ENCODE measurements around the gene MYH9.
"Not testable (repeated sequence)": the region's sequence is repeated elsewhere in the genome, so short reads cannot be mapped to it uniquely, and the experiment has no call there.

MYH9 gene

DNA sequence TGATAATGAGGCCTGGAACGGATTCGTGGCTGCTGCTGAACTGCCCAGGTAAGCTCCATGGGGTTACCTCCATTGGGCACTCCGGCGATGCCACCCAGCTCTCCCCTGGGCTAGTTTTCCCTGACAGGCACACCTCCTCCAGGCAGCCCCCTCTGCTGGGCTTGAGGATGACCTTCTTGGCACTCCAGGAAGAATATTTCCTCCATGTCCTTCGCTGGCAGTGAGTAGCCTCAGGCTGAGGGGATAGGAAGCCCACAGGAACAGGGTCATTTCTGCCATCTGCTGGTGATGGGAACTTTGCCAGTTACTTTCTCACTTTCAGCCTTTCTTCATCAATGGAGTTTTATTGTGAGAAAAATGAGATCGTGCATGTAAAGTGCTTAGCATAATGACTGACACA is 126.1 kb downstream of the MYH9 start:
- DNase-seq = not testable (repeated sequence)

DNA sequence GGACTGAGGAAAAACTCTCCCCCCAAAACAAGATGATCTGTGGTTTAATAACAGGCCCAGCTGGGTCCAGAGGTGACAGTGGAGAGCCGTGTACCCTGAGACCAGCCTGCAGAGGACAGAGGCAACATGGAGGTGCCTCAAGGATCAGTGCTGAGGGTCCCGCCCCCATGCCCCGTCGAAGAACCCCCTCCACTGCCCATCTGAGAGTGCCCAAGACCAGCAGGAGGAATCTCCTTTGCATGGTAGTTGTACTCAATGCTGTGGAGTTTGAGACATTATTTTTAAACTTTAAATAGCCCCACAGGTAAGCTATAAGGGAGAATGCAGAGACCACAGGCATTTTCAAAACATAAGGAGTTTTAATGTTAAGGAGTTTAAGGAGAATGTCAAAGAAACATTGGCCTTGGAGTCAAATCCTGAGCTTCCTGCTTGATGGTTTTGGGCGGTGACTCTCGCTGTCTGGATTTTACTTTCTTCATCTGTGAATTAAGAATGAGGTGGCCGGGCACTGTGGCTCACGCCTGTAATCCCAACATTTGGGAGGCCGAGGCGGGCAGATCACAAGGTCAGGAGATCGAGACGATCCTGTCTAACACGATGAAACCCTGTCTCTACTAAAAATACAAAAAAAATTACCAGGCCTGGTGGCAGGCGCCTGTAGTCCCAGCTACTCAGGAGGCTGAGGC is 128.0 kb downstream of the MYH9 start:
- DNase-seq = no peak

DNA sequence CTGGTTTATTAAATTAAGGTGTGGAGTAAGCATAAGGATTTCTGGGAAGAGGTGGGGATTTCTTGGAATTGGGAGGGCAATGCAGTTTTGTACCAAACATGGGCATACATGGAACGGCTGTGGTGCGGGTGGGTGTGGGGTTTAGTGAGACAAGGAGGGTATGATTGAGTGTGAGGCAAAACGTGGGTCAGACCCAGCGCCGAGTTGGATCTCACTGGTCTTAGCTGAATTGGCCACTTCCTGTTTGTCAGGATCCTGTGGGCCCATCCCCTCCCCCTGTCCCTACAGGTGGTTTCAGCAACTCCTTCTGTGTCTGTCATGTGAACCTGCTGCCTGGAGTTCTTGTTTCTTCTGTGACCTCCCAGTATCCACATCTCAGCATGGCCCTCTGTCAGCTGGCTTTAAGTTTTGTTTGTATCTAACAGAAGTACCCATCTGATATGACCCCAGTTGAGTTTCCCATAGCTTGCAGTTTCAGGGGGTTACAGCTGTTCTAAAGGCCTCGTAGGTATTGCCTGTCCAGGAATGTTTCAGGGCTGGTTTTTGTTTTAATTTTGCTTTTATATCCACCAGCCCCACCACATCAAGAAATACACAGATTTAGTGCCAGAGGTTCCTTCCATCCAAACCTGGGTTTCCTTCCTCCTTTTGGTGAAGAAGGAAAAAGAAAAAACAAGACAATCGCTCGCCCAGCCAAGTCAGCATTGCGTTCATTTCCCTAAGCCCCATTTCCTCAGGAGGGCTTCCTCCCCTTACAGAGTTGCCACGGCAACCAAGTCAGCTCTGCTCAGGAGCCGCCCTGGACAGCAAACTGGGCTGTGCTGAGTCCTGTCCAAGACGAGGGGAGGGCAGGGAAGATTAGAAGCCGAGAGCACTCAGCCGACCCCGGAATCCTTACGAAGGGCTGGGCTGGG is 128.8 kb downstream of the MYH9 start:
- no peak for DNase-seq

DNA sequence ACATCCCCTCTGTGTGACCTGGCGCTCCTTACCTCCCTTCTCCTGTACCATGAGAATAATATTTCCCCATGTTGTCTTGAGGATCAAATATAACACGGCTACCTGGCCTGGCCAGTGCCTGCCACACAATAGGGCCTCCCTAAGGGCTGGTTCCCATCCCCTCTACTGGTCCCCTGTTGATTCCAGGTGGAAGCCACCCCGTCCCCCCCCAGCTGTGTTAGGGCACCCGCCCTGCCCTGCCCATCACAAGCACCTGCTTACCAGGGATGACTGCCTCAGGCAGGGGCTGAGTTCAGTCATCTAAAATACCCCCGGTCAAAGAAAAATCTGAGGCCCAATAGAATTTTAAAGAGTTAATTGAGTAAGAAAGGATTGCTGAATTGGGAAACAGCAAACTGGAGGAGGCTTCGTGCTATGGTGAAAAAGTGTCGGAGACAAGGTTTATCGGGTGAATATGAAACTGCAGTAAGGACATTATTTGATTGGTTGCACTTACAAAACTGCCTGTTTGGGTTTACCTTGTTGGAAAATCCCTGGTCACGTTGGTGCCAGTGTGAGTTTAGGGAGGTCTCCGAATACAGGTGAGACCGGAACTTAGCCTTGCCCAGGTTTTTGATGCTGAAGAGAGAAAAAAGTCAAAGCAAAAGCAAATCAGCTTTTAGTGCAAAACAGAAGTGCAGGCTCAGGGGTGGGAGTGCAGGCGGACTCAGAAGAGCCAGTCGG is 129.7 kb downstream of the MYH9 start:
- DNase-seq = no peak

DNA sequence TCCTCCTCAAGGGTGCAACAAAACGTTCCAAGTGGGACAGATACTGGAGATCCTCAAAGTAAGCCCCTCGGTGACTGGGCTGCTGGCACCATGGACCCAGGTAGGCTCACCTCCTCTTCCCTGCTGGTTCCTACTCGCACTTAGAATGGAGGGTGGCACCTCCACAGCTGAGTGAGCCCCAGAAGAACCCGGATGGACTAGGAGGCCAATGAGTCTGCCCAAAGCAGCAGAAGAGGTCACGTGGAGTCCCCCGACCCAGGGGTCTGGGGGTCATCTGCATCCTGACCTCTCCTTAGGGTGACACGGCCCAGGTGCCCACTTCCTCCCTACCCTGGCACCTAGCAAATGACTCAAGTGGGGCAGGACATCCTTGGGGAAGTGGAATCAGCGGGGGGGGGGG is 130.5 kb downstream of the MYH9 start:
- no peak for DNase-seq

DNA sequence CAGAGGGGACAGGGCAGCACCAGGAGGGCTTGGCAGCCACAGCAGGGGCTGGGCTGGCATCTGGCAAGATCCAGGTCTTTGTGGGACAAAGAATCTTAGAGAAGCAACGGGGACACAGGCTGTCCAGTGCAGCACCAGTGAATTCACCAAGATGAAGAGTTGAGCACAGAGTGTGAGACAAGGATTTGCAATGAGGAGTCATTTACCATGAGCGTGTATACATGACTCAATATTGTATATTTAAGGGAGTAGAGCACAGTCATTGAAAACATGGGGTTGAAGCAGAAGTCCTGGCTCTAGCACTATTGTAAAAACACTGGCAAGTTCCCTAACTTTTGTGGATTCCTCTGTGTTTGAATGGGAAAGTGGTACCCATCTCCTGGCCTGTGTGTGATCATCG is 131.3 kb downstream of the MYH9 start:
- no peak for DNase-seq

DNA sequence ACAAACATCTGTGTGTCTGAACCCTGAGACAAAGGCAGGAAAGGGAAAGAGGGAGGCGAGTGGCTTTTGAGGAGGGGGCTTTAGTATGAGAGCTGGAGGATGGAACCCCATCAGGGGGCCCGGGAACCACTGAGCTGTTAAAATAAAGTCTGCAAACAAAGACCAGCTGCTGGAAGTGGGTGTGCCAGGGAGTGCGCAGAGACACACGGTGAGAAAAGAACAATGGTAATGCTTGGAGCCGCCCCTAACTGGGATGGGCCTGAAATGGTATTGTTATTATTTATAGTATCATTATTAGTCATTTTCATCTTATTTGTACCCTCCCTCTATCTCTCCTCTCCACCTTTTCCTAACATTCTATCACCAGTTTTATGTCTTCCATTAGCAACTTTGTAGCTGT is 132.2 kb downstream of the MYH9 start:
- DNase-seq = not testable (repeated sequence)

DNA sequence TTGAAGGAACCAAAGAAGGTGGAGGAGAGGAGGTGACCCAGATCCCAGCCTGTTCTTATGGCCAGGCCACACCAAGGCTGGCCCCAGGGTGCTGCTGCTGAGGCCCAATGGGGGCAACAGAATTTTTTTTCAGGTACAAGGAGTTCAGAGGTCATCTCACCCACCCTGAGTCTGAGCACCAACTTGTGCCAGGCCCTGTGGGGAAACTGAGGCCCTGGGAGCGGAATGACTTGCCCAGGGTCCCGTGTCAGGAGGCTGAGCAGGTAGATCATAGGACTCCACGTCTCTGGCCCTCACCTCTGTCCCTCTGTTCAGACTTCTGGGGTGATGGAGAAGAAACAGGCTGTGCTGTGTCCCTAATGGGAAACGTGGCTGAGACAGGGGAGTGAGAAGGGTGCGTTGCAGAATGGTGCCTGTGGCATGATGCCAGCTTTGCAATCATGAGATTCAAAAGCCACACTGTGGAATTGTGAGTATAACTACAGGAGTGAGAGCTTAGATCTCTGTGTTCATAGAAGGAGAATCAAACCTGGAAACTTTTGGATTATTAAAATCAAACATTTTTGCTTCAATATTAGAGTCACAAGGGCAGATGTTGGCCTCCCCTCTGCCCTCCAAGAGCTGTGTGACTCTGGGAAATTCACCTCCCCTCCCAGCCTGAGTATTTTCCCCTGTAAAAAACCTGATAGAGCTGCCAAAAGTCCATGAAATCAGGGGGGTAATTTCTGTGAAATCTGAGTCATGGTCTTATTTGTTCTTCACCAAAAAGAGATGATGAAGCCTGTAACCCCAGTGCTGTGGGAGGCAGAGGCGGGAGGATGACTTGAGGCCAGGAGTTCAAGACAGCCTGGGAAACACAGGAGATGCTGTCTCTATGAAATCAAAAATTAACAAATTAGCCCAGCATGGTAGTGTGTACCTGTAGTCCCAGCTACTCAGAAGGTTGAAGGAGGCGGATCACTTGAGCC is 134.0 kb downstream of the MYH9 start:
- DNase-seq = no peak

DNA sequence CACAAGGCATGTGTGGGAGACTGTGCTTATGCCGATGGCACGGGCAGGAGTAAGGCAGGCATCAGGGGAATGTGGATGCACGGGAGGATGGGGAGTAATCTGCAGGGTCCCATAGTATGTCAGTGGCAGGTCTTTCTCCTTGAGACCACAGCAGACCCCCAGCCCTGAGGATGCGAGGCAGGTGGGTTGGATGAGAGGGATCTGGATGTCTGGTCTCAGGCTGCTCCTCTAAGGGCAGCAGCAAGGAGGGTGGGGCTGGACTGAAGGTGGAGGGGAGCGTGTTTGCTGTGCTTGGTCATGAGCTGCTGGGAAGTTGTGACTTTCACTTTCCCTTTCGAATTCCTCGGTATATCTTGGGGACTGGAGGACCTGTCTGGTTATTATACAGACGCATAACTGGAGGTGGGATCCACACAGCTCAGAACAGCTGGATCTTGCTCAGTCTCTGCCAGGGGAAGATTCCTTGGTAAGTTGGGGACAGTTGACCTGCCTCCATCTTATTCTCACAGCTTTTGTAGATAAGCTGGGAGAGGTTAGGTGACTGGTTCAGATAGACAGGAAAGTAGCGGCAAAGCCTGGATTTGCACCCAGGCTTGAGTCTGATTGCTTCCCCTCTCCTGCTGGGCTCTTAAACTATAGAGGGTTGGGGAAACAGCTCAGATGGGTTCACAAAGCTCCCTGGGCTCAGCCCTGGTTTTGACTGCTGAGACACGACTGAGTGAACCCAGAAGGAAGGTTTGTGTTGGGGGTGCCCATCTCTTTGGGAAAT is 134.8 kb downstream of the MYH9 start, which contains the start of gene APOL1:
Gene APOL1, plus strand, starts transcription at position 380 of the 769 bp plus-strand sequence. CDS start 1,823 bp downstream, outside the sequence.
- DNase-seq = no peak

DNA sequence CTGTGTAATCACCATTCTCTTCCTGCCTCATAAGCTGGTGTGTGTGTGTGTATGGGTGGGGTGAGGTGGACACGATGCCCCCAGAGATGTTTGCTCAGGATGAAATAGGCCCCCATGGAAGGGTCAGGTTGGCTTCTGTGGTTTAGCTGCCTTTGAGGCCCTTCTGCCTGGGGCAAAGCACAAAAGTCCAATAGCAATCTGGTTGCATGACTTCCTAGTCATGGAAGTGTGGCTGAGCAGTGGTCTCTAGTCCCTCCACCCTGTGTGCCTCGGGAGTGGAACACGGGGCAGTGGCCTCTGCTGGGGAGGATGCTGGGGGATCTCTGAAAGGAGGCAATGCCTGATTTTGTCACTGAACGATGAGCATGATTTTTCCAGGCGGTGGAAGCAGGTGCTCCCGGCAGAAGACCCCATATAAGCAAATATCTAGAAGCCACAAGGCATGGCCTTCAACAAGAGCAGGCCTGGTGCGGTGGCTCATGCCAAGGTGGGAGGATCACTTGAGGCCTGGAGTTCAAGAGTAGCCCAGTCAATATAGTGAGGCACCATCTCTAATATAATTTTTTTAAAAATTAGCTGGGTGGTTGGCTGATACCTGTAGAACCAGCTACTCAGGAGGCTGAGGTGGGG is 135.7 kb downstream of the MYH9 start:
- DNase-seq = not testable (repeated sequence)

DNA sequence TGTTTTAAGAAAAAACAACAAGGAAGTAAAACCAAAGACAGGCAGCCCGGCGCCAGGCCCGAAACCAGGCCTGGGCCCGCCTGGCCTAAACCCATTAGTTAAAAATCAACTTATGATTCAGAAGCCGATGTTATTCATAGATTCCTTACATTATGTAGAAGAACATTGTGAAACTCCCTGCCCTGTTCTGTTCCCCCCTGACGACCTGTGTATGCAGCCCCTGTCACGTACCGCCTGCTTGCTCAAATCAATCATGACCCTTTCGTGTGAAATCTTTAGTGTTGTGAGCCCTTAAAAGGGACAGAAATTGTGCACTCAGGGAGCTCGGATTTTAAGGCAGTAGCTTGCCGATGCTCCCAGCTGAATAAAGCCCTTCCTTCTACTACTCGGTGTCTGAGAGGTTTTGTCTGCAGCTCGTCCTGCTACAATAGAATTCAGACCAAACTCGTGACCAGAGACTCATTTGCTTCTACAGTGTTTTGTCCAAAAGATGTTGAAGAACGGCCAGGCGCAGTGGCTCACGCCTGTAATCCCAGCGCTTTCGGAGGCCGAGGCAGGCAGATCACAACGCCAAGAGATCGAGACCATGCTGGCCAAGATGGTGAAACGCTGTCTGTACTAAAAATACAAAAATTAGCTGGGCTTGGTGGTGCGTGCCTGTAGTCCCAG is 137.3 kb downstream of the MYH9 start:
- DNase-seq = not testable (repeated sequence)

DNA sequence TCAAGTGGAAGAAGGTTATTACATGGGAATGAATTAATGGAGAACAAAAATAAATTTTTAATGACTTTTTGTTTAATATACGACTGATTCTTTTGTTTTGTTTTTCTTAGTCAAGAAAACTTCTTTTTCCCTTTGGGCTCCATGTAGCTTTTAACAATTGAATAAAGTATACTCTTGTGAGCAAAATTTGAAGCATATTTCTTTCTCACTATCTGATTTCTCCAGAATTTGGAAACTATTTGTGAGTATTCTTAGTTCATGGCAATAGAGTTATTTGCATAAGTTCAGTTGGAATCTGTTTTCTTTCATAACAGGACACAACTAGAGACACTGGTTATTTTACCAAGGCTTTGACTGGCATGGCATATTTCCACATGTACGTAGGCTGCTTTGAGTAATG is 138.6 kb downstream of the MYH9 start:
- DNase-seq = no peak

DNA sequence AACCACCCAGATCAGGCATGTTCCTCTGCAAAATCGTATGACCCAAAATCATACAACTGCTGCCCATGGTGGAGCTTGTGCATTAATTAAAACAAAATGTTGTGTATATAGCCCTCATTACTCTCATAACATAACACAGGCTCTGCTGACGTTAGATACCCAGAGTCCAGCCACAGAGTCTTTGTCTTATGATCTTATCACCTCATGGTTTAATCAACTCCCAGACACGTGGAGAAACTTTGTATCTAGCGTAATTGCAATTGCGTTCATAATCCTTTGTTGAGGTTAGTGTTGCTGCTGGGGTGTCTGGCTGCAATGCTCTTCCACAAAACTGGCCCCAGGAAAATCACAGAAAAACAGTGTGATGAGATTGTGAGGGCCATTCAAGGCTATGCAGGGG is 139.8 kb downstream of the MYH9 start:
- no peak for DNase-seq

DNA sequence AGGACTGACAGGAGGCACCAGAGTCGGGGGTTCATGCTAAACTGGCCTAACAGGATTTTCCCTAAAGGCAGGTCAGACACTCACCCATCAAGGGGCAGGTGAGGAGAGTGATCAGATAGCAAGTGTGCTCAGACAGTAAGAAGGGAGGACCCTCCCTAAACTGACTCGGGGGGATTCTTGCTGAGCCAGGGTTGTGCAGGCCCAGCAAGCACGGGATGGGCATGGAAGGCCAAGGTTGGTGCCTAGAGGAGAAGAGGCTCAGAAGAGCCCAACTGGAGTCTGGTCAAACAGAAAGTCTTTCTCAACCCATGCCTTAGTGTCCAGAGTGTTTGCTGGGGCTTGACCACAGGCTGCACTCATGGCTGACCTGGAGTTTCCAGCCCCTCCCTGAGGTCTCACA is 141.0 kb downstream of the MYH9 start:
- DNase-seq = no peak

DNA sequence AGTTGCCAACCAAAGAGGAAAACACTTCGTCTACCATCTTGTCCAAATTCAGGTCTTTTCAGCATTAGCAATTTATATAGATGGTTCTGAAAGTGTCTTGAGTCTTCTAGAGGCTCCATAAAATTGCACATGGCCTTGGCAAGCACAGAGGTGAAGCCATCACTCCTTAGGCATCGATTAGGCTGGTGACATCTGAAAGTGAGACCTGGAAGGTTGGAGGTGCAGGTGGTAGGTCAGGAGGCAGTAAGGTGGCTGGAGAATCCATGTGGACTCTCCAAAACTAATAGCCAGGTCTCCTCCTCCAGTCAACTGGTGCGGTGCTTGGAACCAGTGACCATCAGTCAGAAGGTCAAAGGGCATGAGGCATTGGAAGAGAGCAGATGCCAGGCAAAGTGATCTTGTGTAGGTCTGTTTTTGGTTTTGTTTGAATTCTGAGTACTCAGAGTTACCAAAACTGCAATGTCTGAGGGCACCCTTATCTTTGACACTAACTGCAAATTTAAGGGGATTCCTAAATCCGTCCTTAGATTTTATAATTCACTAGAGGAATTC is 141.9 kb downstream of the MYH9 start:
- DNase-seq = no peak

DNA sequence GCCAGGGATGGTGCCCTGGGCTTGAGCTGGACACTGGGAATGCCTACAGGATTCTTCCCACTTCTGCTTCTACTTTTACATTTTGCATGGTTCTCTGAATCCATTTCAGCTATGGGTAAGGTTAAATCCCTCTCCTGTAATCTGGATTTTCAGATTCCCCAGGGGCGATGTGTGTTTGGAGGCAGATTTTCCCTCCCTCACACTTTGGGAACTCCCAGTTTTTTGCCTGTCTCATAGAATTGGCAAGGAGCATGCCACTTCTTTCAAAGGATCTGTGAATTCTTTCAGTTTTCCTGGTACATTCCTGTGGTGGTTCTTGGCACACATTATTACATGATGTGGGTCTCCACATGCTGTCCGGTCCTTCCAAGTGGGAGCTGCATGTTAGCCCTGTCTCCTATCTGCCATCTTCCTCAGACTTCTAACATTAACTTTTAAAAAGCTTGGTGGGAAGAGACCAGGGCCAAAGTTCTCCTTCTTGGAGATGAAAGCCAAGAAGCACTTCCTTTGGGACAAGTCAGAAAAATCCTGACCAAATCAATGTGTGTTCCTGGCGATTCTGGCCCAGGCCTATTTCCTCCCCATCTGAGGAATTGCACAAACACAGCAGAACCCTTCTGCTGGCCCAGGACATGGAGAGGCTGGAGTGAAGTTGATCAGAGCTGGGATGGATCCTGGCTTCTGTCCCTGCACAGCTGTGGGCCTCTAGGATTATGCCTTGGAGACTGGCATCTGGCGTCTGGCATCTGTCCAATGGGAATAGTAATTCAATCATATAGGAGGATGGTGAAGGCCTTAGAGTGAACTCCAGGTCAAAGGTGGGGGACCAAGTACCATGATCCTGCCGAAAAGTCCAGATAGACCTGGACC is 143.0 kb downstream of the MYH9 start:
- DNase-seq = no peak

DNA sequence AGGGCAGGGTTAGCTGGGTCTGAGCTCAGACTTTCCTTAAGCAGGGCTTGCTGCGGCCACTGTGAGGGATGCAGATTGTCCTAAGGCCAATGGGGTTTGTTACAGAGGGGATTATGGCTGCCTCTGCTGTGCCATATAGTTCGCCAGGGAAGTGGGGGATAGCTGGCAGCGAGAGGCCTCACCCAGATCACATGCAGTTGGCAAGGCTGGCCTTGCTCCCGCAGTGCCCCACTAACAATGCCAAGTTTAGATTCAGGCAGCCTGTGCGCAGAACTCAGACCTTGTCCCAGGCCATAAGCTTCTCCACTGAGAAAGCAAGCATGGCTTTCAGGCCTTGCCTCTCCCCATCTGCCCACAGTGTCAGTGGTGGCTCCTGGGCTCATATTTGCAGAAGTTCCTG is 143.8 kb downstream of the MYH9 start:
- DNase-seq = no peak

DNA sequence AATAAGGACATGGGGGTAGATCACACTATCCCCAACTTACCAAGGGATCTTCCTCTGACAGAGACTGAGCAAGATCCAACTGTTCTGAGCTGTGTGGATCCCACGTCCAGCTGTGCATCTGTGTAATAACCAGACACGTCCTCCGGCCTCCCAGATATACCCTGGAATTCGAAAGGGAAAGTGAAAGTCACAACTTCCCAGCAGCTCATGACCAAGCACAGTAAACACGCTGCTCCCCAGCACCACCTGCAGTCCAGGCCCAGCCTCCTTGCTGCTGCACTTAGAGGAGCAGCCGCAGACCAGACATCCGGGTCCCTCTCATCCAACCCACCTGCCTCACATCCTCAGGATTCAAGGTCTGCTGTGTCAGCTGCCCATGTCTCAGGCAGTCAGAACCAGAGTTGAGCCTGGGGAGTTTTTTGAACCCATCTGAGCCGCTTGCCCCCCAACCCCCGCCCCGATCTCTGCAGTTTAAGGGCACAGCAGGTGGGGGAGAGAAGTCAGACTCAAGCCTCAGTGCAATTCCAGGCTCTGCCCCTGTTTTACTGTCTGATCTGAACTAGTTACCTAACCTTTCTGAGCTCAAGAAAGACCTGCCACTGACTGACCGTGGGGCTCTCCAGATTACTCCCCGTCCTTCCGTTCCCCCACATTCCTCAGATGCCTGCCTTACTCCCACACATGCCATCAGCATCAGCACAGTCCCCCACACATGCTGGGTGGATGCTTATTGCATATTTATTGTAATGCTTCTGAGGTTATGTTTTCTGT is 148.2 kb downstream of the MYH9 start, which contains the start of gene APOL2:
Gene APOL2, minus strand, starts transcription at position 127 of the 771 bp plus-strand sequence. CDS start 6,365 bp downstream, outside the sequence.
- DNase-seq = peak; percentile 59
